ENCODE data around the gene GTPBP4.
"Not testable (repeated sequence)": the region's sequence is repeated elsewhere in the genome, so short reads cannot be mapped to it uniquely, and the experiment has no call there.

GTPBP4 gene

GRCh38 chr10:992871-993270 lies 4.6 kb downstream of the GTPBP4 start:
- no peak for DNase-seq

GRCh38 chr10:994836-995558 lies 6.8 kb downstream of the GTPBP4 start:
- DNase-seq, result no peak

GRCh38 chr10:995559-995926 lies 7.3 kb downstream of the GTPBP4 start:
- no peak for DNase-seq

DNA sequence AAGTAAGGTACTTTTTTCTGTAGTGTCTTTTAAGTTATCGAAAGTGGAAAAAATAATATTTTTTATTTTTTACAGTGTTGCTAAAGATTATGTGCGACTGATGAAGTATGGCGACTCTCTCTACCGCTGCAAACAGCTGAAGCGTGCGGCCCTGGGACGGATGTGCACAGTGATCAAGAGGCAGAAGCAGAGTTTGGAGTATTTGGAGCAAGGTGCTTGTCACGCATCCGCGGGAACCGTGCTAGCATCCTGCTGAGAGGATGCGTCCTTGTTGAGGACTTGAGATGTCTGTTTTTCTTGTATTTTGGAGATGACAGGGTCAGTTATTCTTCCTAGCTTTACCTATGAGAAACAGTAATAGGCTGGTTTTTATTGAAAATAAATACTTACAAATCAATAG lies 7.8 kb downstream of the GTPBP4 start:
- DNase-seq, result no peak

GRCh38 chr10:997266-998022 lies 9.2 kb downstream of the GTPBP4 start:
- DNase-seq, result no peak

- DNase-seq, result no peak
These were observed 14.3 kb downstream of the GTPBP4 start for GRCh38 chr10:1002425-1003006.

GRCh38 chr10:1003884-1004670 lies 15.8 kb downstream of the GTPBP4 start:
- no peak for DNase-seq

- no peak for DNase-seq
These were observed 18.3 kb downstream of the GTPBP4 start for GRCh38 chr10:1006573-1006972.

GRCh38 chr10:1007583-1007982 lies 19.3 kb downstream of the GTPBP4 start:
- no peak for DNase-seq

GRCh38 chr10:1009071-1009494 lies 20.8 kb downstream of the GTPBP4 start:
- no peak for DNase-seq

DNA sequence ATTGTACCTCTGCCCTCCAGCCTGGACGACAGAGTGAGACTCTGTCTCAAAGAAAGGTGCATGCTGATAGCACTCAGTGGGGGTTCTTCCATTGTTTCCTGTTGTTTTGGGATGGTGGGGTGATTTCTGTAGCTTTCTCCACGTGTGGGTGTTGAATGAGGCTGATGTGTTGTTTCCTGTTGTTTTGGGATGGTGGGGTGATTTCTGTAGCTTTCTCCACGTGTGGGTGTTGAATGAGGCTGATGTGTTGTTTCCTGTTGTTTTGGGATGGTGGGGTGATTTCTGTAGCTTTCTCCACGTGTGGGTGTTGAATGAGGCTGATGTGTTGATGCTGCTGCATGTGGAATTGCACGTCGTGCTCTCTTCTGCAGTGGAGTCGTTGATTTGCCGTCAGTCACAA lies 21.7 kb downstream of the GTPBP4 start:
- DNase-seq, result not testable (repeated sequence)

DNA sequence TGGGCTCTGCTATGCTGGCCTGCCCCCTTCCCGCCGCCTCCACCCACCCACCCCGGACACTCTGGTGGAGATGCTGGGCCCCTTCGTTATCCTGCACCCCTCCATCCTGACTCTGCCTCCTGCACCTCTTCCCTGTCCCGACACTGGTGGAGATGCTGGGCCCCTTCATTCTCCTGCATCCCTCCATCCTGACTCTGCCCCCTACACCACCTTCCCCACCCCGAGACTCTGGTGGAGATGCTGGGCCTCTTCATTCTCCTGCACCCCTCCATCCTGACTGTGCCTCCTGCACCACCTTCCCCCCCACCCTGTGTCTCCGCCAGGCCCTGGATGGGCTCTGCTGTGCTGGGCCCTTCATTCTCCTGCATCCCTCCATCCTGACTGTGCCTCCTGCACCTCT lies 22.5 kb downstream of the GTPBP4 start:
- DNase-seq, result no peak

GRCh38 chr10:1011696-1012095 lies 23.5 kb downstream of the GTPBP4 start:
- DNase-seq, result no peak

- no peak for DNase-seq
These were observed 27.5 kb downstream of the GTPBP4 start for GRCh38 chr10:1015688-1016087.

- no peak for DNase-seq
These were observed 31.1 kb downstream of the GTPBP4 start for GRCh38 chr10:1019362-1019761.

DNA sequence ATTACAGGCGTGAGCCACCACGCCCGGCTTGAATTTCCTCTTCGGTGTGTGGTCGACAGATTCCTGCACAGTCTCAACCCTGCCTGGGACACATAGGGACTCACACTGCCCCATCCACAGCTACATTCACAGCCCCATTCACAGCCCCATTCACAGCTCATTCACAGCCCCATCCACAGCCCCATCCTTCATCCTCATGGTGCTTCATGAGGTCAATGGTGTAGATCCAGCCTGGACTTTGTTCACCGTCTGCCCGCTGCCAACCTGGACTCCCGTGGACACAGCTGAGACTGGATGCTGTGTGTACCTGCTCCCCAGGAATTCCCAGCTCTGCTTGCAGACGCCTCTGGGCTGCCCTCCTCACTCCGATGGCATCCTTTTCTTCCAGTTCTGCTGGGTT lies 32.2 kb downstream of the GTPBP4 start:
- no peak for DNase-seq

DNA sequence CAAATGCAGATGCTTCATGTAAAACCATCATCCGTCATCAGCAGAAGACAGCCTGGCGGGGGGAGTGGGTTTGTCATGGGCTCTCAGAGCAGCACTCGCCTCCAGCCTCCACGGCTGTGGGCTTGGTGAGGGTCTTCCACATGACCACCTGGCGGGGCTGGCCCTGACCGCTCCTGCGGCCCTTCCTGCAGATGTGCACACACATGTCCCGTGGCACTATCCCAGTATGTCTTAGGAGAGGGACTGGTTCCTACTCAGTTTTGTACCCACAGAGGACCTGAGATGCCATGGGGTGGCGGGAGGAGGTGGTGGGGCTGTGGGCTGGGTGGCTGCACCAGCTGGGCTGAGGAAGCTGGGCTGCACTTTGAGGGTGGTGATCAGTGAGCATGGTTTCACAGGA lies 32.7 kb downstream of the GTPBP4 start:
- DNase-seq, result no peak

- no peak for DNase-seq
These were observed 34.2 kb downstream of the GTPBP4 start for GRCh38 chr10:1022413-1022812.

- no peak for DNase-seq
These were observed 35.9 kb downstream of the GTPBP4 start for GRCh38 chr10:1024103-1024502.

GRCh38 chr10:1025683-1026082 lies 37.4 kb downstream of the GTPBP4 start, which contains the start of gene IDI2:
Gene IDI2, minus strand, starts transcription at chr10:1025859. Its CDS starts 1,136 bp downstream, at chr10:1024723.
- no peak for DNase-seq

- DNase-seq, result no peak
These were observed 38.3 kb downstream of the GTPBP4 start for GRCh38 chr10:1026578-1026977.

DNA sequence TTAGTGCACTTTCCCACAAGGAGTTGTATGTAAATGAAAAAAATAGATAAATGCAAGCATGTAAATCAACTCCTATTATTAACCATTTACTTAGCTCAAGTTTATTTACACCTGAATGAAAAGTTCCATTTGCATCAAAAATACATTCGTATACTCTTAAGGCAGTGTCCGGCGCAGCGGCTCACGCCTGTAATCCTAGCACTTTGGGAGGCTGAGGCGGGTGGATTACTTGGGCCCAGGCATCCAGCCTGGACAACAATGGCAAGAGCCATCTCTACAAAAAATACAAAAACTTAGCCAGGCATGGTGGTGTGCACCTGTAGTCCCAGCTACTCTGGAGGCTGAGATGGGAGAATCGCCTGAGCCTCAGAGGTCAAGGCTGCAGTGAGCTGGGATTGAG lies 41.6 kb downstream of the GTPBP4 start:
- DNase-seq, result no peak

DNA sequence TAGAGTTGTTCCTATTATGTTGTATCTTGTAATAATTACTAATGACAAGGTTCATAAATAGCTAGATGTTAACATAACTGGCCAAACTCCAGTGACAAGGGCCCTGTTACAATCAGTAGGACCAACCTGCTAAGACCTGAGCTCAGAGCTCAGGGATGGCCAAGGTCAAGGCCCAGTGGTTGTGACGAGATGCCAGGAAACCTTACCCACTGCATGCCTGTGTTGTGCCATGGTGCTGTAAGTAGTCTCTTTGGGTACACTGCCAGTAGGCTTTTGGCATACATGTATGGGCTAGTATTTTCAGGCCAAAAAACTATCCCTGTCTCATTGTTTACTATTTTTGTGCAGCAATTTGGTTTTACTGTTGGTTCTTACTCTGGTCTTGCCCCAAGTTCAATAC lies 45.4 kb downstream of the GTPBP4 start:
- no peak for DNase-seq

All from stimulated activated CD4-positive, alpha-beta T cell treated with anti-CD3 and anti-CD28 coated beads, Interleukin-1b, Interleukin-23, amount 100 ng/mL, for 48 hours (primary cell).